OCI-LY1 (cell line): ENCODE data around the gene OXER1.

ENCODE experiments used
- H2AFZ ChIP-seq: fragments of 200-600 bp; sonication (generic), shearing (Covaris generic); 2 replicates; pipeline ENCODE4 v1.6.0; 2014; ENCODE audit warnings: antibody characterized with exemption, mild to moderate bottlenecking, low read length
- H3F3A ChIP-seq: fragments of 200-600 bp; sonication (generic), shearing (Covaris generic); 2 replicates; pipeline ENCODE4 v1.6.0; 2014; ENCODE audit warnings: mild to moderate bottlenecking, antibody characterized with exemption, low read length, moderate library complexity; ENCODE audit not compliant: insufficient read depth
- H3K27ac ChIP-seq: fragments of 200-600 bp; sonication (generic); 2 replicates; pipeline ENCODE4 v1.5.1; 2014; ENCODE audit warnings: low read length, mixed run types, mild to moderate bottlenecking, low read depth; ENCODE audit not compliant: poor library complexity, severe bottlenecking
- H3K27me3 ChIP-seq: fragments of 200-600 bp; sonication (generic); 2 replicates; pipeline ENCODE4 v1.6.0; 2014; ENCODE audit warnings: antibody characterized with exemption, mild to moderate bottlenecking, low read length, moderate library complexity; ENCODE audit not compliant: insufficient read depth
- H3K36me3 ChIP-seq: fragments of 200-600 bp; sonication (generic); 2 replicates; pipeline ENCODE4 v1.6.1; 2014; ENCODE audit warnings: mild to moderate bottlenecking, antibody characterized with exemption, low read length, moderate library complexity, mixed read lengths; ENCODE audit not compliant: insufficient read depth
- H3K4me1 ChIP-seq: fragments of 200-600 bp; sonication (generic); 2 replicates; pipeline ENCODE4 v1.5.1; 2014; ENCODE audit warnings: mild to moderate bottlenecking, low read length, moderate library complexity; ENCODE audit not compliant: insufficient read depth, severe bottlenecking
- H3K4me2 ChIP-seq: fragments of 200-600 bp; sonication (generic), shearing (Covaris generic); 2 replicates; pipeline ENCODE4 v1.6.1; 2014; ENCODE audit warnings: low read length
- H3K4me3 ChIP-seq: fragments of 200-600 bp; sonication (generic); 2 replicates; pipeline ENCODE4 v1.5.1; 2014; ENCODE audit warnings: low read length, low read depth, mild to moderate bottlenecking, mixed read lengths; ENCODE audit not compliant: poor library complexity, severe bottlenecking
- H3K79me2 ChIP-seq: fragments of 200-600 bp; shearing (Covaris generic); 2 replicates; pipeline ENCODE4 v1.6.1; 2016; ENCODE audit warnings: mixed run types, low read length, mixed read lengths; ENCODE audit not compliant: insufficient read depth
- H3K9ac ChIP-seq: fragments of 200-600 bp; sonication (generic), shearing (Covaris generic); 2 replicates; pipeline ENCODE4 v1.6.1; 2014; ENCODE audit warnings: mild to moderate bottlenecking, low read length, mixed read lengths
- H3K9me2 ChIP-seq: fragments of 200-600 bp; sonication (generic), shearing (Covaris generic); 2 replicates; pipeline ENCODE4 v1.6.1; 2014; ENCODE audit warnings: low read depth, mild to moderate bottlenecking, low read length, mixed read lengths
- H3K9me3 ChIP-seq: fragments of 200-600 bp; shearing (Covaris generic); 2 replicates; pipeline ENCODE4 v1.6.1; 2014; ENCODE audit warnings: low read length, mixed read lengths
- H4K20me1 ChIP-seq: fragments of 200-600 bp; sonication (generic), shearing (Covaris generic); 2 replicates; pipeline ENCODE4 v1.6.0; 2016; ENCODE audit warnings: mild to moderate bottlenecking, low read length; ENCODE audit not compliant: insufficient read depth
- EZH2 ChIP-seq: fragments of 200-600 bp; sonication (generic), shearing (Covaris generic); IDR thresholded peaks from 2 replicates; pipeline ENCODE4 v1.8.0; 2017; ENCODE audit warnings: borderline replicate concordance, mixed run types, mild to moderate bottlenecking, antibody characterized with exemption, low read length, moderate library complexity, mixed read lengths
- TF ChIP-seq, protein P1 (sequence below): fragments of 200-600 bp; sonication (generic), shearing (Covaris generic); IDR thresholded peaks from 2 replicates; pipeline ENCODE4 v1.5.1; 2017; ENCODE audit warnings: mild to moderate bottlenecking, antibody characterized with exemption, low read length, moderate library complexity, mixed read lengths

OXER1 gene

DNA sequence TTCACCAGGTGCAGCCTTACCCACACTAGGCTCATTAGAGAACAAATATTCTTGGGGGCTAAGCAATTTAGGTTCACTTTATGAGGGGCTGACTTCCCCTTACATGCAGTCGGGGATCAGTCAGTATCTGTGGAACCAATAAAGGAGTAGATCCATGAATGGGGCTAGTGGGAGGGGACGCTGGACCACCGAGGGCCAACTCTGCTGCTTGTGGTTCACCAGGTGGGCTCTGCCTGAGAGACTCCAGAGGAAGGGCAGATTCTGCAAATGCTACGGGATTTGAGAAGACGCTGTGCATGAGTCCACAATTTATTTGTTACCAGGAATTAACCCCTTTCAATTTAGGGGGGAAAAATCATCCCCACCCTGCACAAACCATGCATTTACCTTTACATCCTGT is 44.4 kb upstream of the OXER1 start:
- Histone ChIP-seq H2AFZ (no peak overlapping the region), H3K9me2 (no peaks in the 10 kb centered on the region), H4K20me1 (no peaks in the 10 kb centered on the region), H3K79me2 (no peaks in the 10 kb centered on the region), H3K9ac (no peak overlapping the region), H3K4me1 (peaks cover 24% of the 10 kb centered on the region), H3K27me3 (0 out of 2 replicates have a peak, but pooled peaks cover 4% of the 10 kb centered on the region), H3K27ac (no peak overlapping the region), H3K9me3 (no peaks in the 10 kb centered on the region), H3F3A (no peaks in the 10 kb centered on the region), H3K4me2 (no peak overlapping the region), H3K4me3 (no peak overlapping the region), H3K36me3 (no peaks in the 10 kb centered on the region)
- TF ChIP-seq, protein P1, sequence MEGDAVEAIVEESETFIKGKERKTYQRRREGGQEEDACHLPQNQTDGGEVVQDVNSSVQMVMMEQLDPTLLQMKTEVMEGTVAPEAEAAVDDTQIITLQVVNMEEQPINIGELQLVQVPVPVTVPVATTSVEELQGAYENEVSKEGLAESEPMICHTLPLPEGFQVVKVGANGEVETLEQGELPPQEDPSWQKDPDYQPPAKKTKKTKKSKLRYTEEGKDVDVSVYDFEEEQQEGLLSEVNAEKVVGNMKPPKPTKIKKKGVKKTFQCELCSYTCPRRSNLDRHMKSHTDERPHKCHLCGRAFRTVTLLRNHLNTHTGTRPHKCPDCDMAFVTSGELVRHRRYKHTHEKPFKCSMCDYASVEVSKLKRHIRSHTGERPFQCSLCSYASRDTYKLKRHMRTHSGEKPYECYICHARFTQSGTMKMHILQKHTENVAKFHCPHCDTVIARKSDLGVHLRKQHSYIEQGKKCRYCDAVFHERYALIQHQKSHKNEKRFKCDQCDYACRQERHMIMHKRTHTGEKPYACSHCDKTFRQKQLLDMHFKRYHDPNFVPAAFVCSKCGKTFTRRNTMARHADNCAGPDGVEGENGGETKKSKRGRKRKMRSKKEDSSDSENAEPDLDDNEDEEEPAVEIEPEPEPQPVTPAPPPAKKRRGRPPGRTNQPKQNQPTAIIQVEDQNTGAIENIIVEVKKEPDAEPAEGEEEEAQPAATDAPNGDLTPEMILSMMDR, result no peak
- no peak for TF ChIP-seq EZH2

DNA sequence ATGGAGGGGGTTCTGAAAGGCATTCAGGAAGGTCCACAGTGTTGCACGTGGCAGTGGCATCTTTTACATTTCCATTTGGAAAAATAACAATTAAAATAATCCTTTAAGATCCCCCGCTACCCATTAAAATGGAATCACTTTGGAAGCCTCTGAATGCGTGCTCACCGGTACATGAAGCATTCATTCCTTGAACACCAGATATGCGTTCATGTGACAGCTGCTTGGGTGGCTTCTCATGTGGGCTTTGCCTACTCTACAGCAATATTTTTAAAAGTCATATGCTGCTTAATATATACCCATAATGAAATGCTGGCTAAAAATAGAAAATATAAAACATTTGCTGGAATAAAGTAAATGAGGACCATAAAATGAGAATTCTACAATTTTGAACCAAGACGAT is 42.9 kb upstream of the OXER1 start:
- no peaks in the 10 kb centered on the region for H3K36me3 ChIP-seq
- H3K4me2 ChIP-seq, result no peak overlapping the region
- no peaks in the 10 kb centered on the region for H3F3A ChIP-seq
- H3K9me3 ChIP-seq, result no peaks in the 10 kb centered on the region
- peaks cover 24% of the 10 kb centered on the region for H3K4me1 ChIP-seq
- H2AFZ ChIP-seq, result no peak overlapping the region
- H3K27ac ChIP-seq, result no peak overlapping the region
- H3K9ac ChIP-seq, result no peak overlapping the region
- 0 out of 2 replicates have a peak, but pooled peaks cover 4% of the 10 kb centered on the region for H3K27me3 ChIP-seq
- TF ChIP-seq EZH2, result no peak
- TF ChIP-seq, protein P1, result no peak
- H4K20me1 ChIP-seq, result no peaks in the 10 kb centered on the region
- no peaks in the 10 kb centered on the region for H3K79me2 ChIP-seq
- H3K9me2 ChIP-seq, result no peaks in the 10 kb centered on the region
- H3K4me3 ChIP-seq, result no peak overlapping the region

DNA sequence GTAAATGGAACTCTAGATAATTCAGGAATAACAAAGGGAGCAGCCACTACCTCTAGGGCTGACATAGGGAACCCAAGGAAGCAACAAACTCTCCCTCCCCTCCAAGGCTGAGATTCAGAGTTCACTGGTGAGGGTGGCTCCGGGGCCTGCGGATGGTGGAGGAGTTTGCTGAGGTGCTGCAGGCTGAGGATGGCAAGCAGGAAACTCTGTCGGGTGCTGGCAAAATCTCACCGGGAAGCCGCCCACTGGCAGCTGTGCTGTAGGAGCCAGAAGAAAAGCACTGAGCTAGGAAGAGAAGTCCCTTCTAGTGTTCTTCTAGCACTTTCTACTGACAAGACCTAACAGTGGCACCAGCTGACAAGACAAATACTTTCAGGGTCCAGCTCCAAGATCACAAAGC is 41.0 kb upstream of the OXER1 start:
- H3K36me3 ChIP-seq, result no peaks in the 10 kb centered on the region
- H3K4me2 ChIP-seq, result no peak overlapping the region
- TF ChIP-seq, protein P1, result no peak
- TF ChIP-seq EZH2, result no peak
- H4K20me1 ChIP-seq, result no peaks in the 10 kb centered on the region
- H3K27ac ChIP-seq, result no peak overlapping the region
- H2AFZ ChIP-seq, result no peak overlapping the region
- no peak overlapping the region for H3K4me3 ChIP-seq
- H3K9ac ChIP-seq, result no peak overlapping the region
- no peaks in the 10 kb centered on the region for H3F3A ChIP-seq
- 0 out of 2 replicates have a peak, but pooled peaks cover 4% of the 10 kb centered on the region for H3K27me3 ChIP-seq
- peaks cover 12% of the 10 kb centered on the region for H3K4me1 ChIP-seq
- no peaks in the 10 kb centered on the region for H3K9me3 ChIP-seq
- H3K79me2 ChIP-seq, result no peaks in the 10 kb centered on the region
- no peaks in the 10 kb centered on the region for H3K9me2 ChIP-seq
